ENCODE measurements around the gene CORO1C. TPM values are rescaled to one million over a fixed set of nuclear protein-coding genes. Genes with fewer than 3 reads are reported as not detected.
"Not testable (repeated sequence)": the region's sequence is repeated elsewhere in the genome, so short reads cannot be mapped to it uniquely, and the experiment has no call there.

CORO1C gene
- total RNA-seq, 1 donor from 2014 or later, result 128 TPM

DNA sequence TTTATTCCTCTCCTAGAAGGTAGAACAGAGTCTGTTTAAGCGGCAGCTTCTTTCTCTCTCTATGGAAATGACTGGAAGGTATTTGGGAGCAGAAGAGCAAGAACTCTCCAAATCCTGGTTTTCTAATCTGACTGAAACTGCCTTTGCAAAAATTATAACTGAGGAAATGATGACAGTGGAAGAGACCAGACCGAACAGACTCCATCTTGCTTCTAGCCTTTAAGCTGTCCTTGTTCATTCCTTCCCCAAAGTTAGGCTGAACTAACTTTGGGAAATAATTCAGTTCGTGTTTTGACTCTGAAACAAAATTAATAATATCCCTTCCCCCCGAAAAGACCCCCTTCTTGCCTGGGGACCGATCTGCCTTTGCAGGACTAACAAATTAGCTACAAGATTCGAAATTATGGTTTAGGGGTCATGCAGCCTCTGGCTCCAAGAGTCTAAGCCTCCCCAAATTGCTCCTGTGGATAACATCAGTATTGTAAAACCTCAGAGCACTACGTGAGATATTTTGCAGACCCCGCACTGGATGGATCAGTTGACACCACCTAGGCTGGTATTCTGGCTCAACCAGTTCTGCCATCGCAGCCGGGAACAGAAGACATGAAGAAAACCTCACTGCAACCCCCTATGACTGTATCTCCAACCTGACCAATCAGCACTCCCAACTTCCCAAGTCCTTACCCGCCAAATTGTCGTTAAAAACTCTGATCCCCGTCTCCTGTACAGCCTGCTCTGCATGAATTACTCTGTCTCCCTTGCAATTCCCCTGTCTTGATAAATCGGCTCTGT, 111.8 kb downstream of the CORO1C start:
- H3F3A ChIP-seq (ENCODE audit: low read depth), result no peaks in the 10 kb centered on the region
- H3K27me3 ChIP-seq, result no peaks in the 10 kb centered on the region
- peaks cover 8% of the 10 kb centered on the region for H3K4me1 ChIP-seq
- H3K9ac ChIP-seq, result no peak overlapping the region
- Mint-ChIP-seq H3K4me1 (peaks cover 25% of the 10 kb centered on the region), H3K9me3 (no peaks in the 10 kb centered on the region), H3K27ac (peak overlapping the region; percentile 31), H3K27me3 (ENCODE audit: insufficient read depth, low read depth) (peaks cover 18% of the 10 kb centered on the region), H3K36me3 (no peaks in the 10 kb centered on the region), H3K4me3 (no peak overlapping the region)
- no peaks in the 10 kb centered on the region for H3K79me2 ChIP-seq (ENCODE audit: low read depth)
- H3K4me3 ChIP-seq, result no peak overlapping the region
- no peak overlapping the region for H3K27ac ChIP-seq
- H3K4me2 ChIP-seq, result no peak overlapping the region
- TF ChIP-seq, protein P1, sequence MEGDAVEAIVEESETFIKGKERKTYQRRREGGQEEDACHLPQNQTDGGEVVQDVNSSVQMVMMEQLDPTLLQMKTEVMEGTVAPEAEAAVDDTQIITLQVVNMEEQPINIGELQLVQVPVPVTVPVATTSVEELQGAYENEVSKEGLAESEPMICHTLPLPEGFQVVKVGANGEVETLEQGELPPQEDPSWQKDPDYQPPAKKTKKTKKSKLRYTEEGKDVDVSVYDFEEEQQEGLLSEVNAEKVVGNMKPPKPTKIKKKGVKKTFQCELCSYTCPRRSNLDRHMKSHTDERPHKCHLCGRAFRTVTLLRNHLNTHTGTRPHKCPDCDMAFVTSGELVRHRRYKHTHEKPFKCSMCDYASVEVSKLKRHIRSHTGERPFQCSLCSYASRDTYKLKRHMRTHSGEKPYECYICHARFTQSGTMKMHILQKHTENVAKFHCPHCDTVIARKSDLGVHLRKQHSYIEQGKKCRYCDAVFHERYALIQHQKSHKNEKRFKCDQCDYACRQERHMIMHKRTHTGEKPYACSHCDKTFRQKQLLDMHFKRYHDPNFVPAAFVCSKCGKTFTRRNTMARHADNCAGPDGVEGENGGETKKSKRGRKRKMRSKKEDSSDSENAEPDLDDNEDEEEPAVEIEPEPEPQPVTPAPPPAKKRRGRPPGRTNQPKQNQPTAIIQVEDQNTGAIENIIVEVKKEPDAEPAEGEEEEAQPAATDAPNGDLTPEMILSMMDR (IDR thresholded peaks at IDR 0.05), result no peak
- TF ChIP-seq EZH2 (IDR thresholded peaks at IDR 0.05) (no peak), EZH2phosphoT487 (IDR thresholded peaks at IDR 0.05) (no peak)
- H2AFZ ChIP-seq (replicated peaks), result peak overlapping the region; percentile 34
- no peak for DNase-seq (ENCODE audit: low spot score)
- H3K36me3 ChIP-seq, result no peaks in the 10 kb centered on the region
- no peaks in the 10 kb centered on the region for H3K9me3 ChIP-seq (ENCODE audit: low read depth)
- H4K20me1 ChIP-seq (ENCODE audit: low read depth), result no peaks in the 10 kb centered on the region

DNA sequence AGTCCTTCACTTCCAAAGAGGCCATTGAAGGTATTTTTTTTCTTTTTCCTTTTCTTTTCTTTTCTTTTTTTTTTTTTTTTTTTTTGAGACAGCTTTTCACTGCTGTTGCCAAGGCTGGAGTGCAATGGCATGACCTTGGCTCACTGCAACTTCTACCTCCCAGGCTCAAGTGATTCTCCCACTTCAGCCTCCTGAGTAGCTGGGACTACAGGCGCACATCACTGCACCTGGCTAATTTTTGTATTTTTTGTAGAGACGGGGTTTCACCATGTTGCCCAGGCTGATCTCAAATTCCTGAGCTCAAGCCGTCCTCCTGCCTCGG, 112.4 kb downstream of the CORO1C start:
- not testable (repeated sequence) for H3K4me3 Mint-ChIP-seq; H3K4me3 ChIP-seq; H3K9me3 Mint-ChIP-seq; H3K36me3 ChIP-seq; H3K27me3 ChIP-seq; H3K27ac Mint-ChIP-seq; H4K20me1 ChIP-seq (ENCODE audit: low read depth); H3K9me3 ChIP-seq (ENCODE audit: low read depth); H3K79me2 ChIP-seq (ENCODE audit: low read depth); DNase-seq (ENCODE audit: low spot score); H3F3A ChIP-seq (ENCODE audit: low read depth); H3K27ac ChIP-seq; H3K9ac ChIP-seq; H3K36me3 Mint-ChIP-seq; H3K4me1 ChIP-seq; H3K4me2 ChIP-seq; H2AFZ ChIP-seq (replicated peaks)
- peaks cover 17% of the 10 kb centered on the region for H3K27me3 Mint-ChIP-seq (ENCODE audit: insufficient read depth, low read depth)
- H3K4me1 Mint-ChIP-seq, result peaks cover 25% of the 10 kb centered on the region

DNA sequence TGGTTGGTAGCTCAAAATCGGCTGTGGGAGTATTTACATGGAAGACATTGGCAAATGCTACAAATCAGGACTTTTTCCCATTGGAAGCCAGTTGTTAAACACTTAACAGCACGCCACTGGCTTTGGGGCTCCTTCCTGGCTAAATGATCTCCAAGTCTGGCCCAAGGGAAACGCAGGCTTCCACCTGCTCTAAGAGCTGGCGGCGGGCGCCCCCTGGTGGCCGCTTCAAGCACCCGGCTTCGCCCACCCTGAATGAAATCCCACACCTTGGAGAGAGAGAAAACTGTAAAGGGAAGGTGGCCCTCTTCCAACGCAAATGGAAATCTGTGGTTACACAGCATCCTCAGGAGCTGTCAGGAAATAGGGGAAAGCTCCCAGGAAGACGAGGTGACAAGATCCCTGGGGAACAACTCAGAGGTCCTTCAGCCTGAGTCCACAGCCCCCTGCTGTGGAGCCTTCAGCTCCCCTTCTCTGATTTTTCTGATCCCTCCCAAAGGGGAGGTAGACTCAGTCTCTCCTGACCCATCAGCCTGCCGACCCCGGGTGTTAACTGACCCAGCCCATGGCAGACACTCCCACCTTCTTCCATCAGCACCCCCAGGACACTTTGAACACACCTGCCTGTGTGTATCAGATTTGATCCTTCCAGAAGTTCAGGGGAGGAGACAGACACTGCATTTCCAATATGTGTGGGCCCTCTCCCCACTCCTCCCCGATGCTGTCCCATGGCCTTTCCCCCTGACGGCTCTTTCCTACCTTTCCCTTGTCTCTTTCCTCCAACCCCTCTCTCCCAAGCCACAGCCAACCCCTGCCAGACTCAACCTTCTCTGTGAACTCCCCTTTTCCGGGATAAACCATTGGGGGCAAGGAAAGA, 113.0 kb downstream of the CORO1C start:
- H3K9ac ChIP-seq, result no peak overlapping the region
- no peaks in the 10 kb centered on the region for H3K9me3 ChIP-seq (ENCODE audit: low read depth)
- no peak overlapping the region for H3K4me3 ChIP-seq
- H3K27ac Mint-ChIP-seq, result no peak overlapping the region
- H3K27ac ChIP-seq, result no peak overlapping the region
- H3K4me1 Mint-ChIP-seq, result peaks cover 25% of the 10 kb centered on the region
- no peak overlapping the region for H3K4me2 ChIP-seq
- H3K4me3 Mint-ChIP-seq, result no peak overlapping the region
- H3K79me2 ChIP-seq (ENCODE audit: low read depth), result no peaks in the 10 kb centered on the region
- no peaks in the 10 kb centered on the region for H3K27me3 ChIP-seq
- TF ChIP-seq, protein P1 (IDR thresholded peaks at IDR 0.05), result peak; percentile 100
- no peak for TF ChIP-seq EZH2phosphoT487 (IDR thresholded peaks at IDR 0.05)
- no peaks in the 10 kb centered on the region for H4K20me1 ChIP-seq (ENCODE audit: low read depth)
- H3K36me3 ChIP-seq, result no peaks in the 10 kb centered on the region
- DNase-seq (ENCODE audit: low spot score), result peak; percentile 95
- H3K4me1 ChIP-seq, result peaks cover 8% of the 10 kb centered on the region
- no peaks in the 10 kb centered on the region for H3K36me3 Mint-ChIP-seq
- peaks cover 17% of the 10 kb centered on the region for H3K27me3 Mint-ChIP-seq (ENCODE audit: insufficient read depth, low read depth)
- no peaks in the 10 kb centered on the region for H3K9me3 Mint-ChIP-seq
- no peaks in the 10 kb centered on the region for H3F3A ChIP-seq (ENCODE audit: low read depth)
- peak overlapping the region; percentile 64 for H2AFZ ChIP-seq (replicated peaks)
